Smooth muscle cell (in vitro differentiated cells): ENCODE measurements around the gene CSGALNACT2. TPM values are rescaled to one million over a fixed set of nuclear protein-coding genes. Genes with fewer than 3 reads are reported as not detected.

ENCODE experiments used
- DNase-seq: peaks from one replicate; lab custom pipeline; 2025; ENCODE audit not compliant: unreplicated experiment; lab: John Stamatoyannopoulos, UW
- H2AFZ ChIP-seq: fragments of 200-600 bp; sonication (generic); 2 replicates; pipeline ENCODE4 v1.6.0; 2016; ENCODE audit warnings: antibody characterized with exemption, low read depth, mild to moderate bottlenecking
- H3F3A ChIP-seq: fragments of 200-600 bp; sonication (generic); 2 replicates; pipeline ENCODE4 v1.6.0; 2017; ENCODE audit warnings: antibody characterized with exemption, low read depth
- H3K27ac ChIP-seq: fragments of 200-600 bp; sonication (generic); 2 replicates; pipeline ENCODE4 v1.5.1; 2016; ENCODE audit warnings: low read depth, mild to moderate bottlenecking
- H3K27me3 ChIP-seq: fragments of 200-600 bp; sonication (generic); 2 replicates; pipeline ENCODE4 v1.6.1; 2016; ENCODE audit warnings: low read depth, mild to moderate bottlenecking
- H3K36me3 ChIP-seq: fragments of 200-600 bp; sonication (generic); 2 replicates; pipeline ENCODE4 v1.5.1; 2016; ENCODE audit warnings: low read depth
- H3K4me1 ChIP-seq: fragments of 200-600 bp; sonication (generic); 2 replicates; pipeline ENCODE4 v1.5.1; 2016; ENCODE audit warnings: low read depth
- H3K4me2 ChIP-seq: fragments of 200-600 bp; sonication (generic); 2 replicates; pipeline ENCODE4 v1.6.0; 2016; ENCODE audit warnings: mild to moderate bottlenecking
- H3K4me3 ChIP-seq: fragments of 200-600 bp; sonication (generic); 2 replicates; pipeline ENCODE4 v1.5.1; 2016; ENCODE audit warnings: mild to moderate bottlenecking
- H3K79me2 ChIP-seq: fragments of 200-600 bp; sonication (generic); 2 replicates; pipeline ENCODE4 v1.6.0; 2016; ENCODE audit warnings: low read depth, mild to moderate bottlenecking
- H3K9ac ChIP-seq: fragments of 200-600 bp; sonication (generic); 2 replicates; pipeline ENCODE4 v1.6.0; 2016; ENCODE audit warnings: low read depth
- H3K9me3 ChIP-seq: fragments of 200-600 bp; sonication (generic); replicated peaks from 2 replicates; pipeline ENCODE4 v1.5.1; 2016; ENCODE audit warnings: low read depth
- H4K20me1 ChIP-seq: fragments of 200-600 bp; sonication (generic); 2 replicates; pipeline ENCODE4 v1.6.0; 2016; ENCODE audit warnings: low read depth
- WGBS: methylation state at CpG from one replicate; pipeline ENCODE4 v1.1.7; 2016; ENCODE audit warnings: low lambda C conversion rate; 5-methylcytosine and 5-hydroxymethylcytosine counted together
- polyA plus RNA-seq: library from polyadenylated mRNA; unstranded; fragments of >200 nt; fragmentation: Nextera tagmentation; extraction: Ambion mirVana; gene quantifications from 2 replicates; pipeline ENCODE4 v1.2.1, GENCODE V29; 2016
- total RNA-seq: library from RNA; depleted of rRNA; stranded (reverse); fragments of >200 nt; gene quantifications from 2 replicates; pipeline ENCODE4 v1.2.3, GENCODE V29; 2014
- TF ChIP-seq, protein P1 (sequence below): fragments of 200-600 bp; sonication (generic); IDR thresholded peaks from 2 replicates; pipeline ENCODE4 v1.5.1; 2017; ENCODE audit warnings: borderline replicate concordance, mild to moderate bottlenecking, antibody characterized with exemption; ENCODE audit not compliant: insufficient read depth, poor library complexity, severe bottlenecking

CSGALNACT2 gene
- total and polyA plus RNA-seq, 2 experiments from 2014 or later = 35.6 to 40.4 TPM

DNA sequence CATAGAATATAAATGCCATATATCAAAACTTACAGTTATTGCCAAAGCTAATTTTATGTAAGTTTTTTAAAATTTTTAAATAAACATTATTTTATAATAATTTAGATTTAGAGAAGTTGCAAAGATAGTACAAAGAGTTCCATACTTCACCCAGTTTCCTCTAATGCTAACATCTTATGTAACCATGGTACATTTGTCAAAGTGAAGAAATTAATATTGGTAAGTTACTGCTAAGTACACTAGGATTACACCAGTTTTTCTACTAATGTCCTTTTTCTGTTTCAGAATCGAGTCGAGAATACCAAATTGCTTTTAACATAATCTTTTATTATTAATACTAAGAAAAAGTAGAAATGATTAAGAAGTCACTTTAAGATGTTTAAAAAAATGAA lies 29.2 kb downstream of the CSGALNACT2 start:
- DNase-seq = no peak
- Histone ChIP-seq H3K36me3 (peaks cover 8% of the 10 kb centered on the region), H3F3A (no peaks in the 10 kb centered on the region), H3K9ac (no peak overlapping the region), H3K27ac (no peak overlapping the region), H3K4me1 (peaks cover 7% of the 10 kb centered on the region), H2AFZ (no peak overlapping the region), H3K27me3 (no peaks in the 10 kb centered on the region), H3K79me2 (peaks cover 20% of the 10 kb centered on the region), H3K4me2 (no peak overlapping the region), H3K9me3 (no peaks in the 10 kb centered on the region), H4K20me1 (peaks cover 93% of the 10 kb centered on the region), H3K4me3 (no peak overlapping the region)
- WGBS = 98% methylated on average over 2 of the region's 2 CpGs
- TF ChIP-seq, protein P1, sequence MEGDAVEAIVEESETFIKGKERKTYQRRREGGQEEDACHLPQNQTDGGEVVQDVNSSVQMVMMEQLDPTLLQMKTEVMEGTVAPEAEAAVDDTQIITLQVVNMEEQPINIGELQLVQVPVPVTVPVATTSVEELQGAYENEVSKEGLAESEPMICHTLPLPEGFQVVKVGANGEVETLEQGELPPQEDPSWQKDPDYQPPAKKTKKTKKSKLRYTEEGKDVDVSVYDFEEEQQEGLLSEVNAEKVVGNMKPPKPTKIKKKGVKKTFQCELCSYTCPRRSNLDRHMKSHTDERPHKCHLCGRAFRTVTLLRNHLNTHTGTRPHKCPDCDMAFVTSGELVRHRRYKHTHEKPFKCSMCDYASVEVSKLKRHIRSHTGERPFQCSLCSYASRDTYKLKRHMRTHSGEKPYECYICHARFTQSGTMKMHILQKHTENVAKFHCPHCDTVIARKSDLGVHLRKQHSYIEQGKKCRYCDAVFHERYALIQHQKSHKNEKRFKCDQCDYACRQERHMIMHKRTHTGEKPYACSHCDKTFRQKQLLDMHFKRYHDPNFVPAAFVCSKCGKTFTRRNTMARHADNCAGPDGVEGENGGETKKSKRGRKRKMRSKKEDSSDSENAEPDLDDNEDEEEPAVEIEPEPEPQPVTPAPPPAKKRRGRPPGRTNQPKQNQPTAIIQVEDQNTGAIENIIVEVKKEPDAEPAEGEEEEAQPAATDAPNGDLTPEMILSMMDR = no peak

DNA sequence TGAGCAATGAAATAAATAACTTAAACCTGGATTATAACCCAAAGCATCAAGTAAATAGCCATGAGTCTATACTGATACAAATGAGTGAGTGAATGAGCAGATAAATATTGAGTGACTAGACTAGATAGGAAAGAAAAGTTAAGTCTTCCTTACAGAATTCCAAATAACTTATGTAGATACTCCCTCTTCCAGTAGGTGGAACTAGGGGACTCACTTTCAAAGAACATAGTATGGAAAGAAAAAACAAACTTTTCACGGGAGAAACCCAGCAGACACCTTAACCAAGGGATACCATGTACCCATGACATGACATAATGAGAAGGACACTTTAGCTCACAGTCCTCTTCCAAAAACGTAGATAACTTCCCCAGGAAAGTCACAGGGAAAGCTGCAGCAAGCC lies 32.2 kb downstream of the CSGALNACT2 start:
- peaks cover 11% of the 10 kb centered on the region for H3K36me3 ChIP-seq
- H3K9ac ChIP-seq = no peak overlapping the region
- no peak overlapping the region for H2AFZ ChIP-seq
- H3K4me3 ChIP-seq = no peak overlapping the region
- H3F3A ChIP-seq = no peaks in the 10 kb centered on the region
- H3K4me2 ChIP-seq = no peak overlapping the region
- no peak for DNase-seq
- no peaks in the 10 kb centered on the region for H3K9me3 ChIP-seq
- WGBS = 67% methylated on average over 2 of the region's 2 CpGs
- H3K4me1 ChIP-seq = peaks cover 7% of the 10 kb centered on the region
- H3K27me3 ChIP-seq = no peaks in the 10 kb centered on the region
- peaks cover 95% of the 10 kb centered on the region for H4K20me1 ChIP-seq
- peaks cover 6% of the 10 kb centered on the region for H3K79me2 ChIP-seq
- peak overlapping the region; percentile 80 for H3K27ac ChIP-seq
- TF ChIP-seq, protein P1 = no peak

DNA sequence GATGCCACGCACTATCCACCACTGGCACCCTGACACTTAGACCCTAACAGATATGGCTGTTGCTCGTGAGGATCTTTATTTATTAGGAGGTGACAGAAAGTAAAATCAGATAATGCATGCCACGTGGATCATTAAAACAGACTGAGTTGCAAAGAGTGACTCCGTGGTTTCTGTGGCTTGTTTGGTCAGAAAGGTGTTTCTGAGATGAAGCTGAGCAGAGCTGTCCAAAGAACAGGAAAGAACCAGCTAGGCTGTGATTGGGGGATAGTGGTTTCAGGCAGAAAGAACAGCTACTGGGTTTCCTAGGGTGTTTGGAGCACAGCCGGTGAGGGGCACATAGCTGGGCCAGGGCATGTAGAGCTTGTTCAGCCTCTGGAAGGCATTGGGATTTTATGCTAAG lies 34.4 kb downstream of the CSGALNACT2 start:
- Histone ChIP-seq H2AFZ (no peak overlapping the region), H3K9me3 (no peaks in the 10 kb centered on the region), H3K9ac (no peak overlapping the region), H3K27me3 (no peaks in the 10 kb centered on the region), H3K4me2 (no peak overlapping the region), H3K36me3 (peaks cover 24% of the 10 kb centered on the region), H4K20me1 (peaks cover 90% of the 10 kb centered on the region), H3F3A (no peaks in the 10 kb centered on the region), H3K27ac (peak overlapping the region; percentile 80), H3K4me1 (peaks cover 7% of the 10 kb centered on the region), H3K4me3 (no peak overlapping the region), H3K79me2 (no peaks in the 10 kb centered on the region)
- WGBS = 72% methylated on average over 5 of the region's 5 CpGs
- TF ChIP-seq, protein P1 = no peak
- no peak for DNase-seq

DNA sequence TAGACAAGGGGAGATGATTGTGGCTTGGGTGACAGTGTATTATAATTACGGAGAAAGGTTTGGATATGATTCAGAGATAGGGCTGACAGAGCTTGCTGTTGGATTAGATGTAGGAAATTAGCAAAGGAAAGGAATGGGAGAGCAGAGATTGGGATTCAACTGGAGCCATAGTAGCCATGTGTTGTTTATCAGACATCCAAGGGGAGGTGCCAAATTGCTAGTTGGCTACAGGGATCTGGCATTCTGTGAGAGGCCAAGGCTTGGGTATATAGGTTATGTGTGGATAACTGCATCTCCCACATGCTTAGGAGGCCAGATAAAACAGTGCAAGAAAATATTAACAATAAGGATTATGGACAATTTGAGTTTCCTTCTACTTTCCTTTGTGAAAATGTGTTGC lies 34.9 kb downstream of the CSGALNACT2 start:
- Histone ChIP-seq H2AFZ (no peak overlapping the region), H3K27ac (peak overlapping the region; percentile 80), H4K20me1 (peaks cover 87% of the 10 kb centered on the region), H3K27me3 (no peaks in the 10 kb centered on the region), H3K9me3 (no peaks in the 10 kb centered on the region), H3K4me1 (peaks cover 7% of the 10 kb centered on the region), H3K36me3 (peaks cover 28% of the 10 kb centered on the region), H3K79me2 (no peaks in the 10 kb centered on the region), H3F3A (no peaks in the 10 kb centered on the region), H3K4me3 (no peak overlapping the region), H3K4me2 (no peak overlapping the region), H3K9ac (no peak overlapping the region)
- no peak for DNase-seq
- WGBS = 22% methylated on average over 1 of the region's 1 CpG
- TF ChIP-seq, protein P1 = no peak
